ENCODE data around the gene SCN2A.
"Not testable (repeated sequence)": the region's sequence is repeated elsewhere in the genome, so short reads cannot be mapped to it uniquely, and the experiment has no call there.

SCN2A gene

GRCh38 chr2:165251366-165251765, 12.2 kb downstream of the SCN2A start:
- no peak overlapping the region for H3K4me3 ChIP-seq (ENCODE audit: low read depth, low read length)
- TF ChIP-seq CTCF (IDR thresholded peaks at IDR 0.05; ENCODE audit: low read depth, low read length), result no peak

GRCh38 chr2:165253178-165253577, 14.0 kb downstream of the SCN2A start:
- TF ChIP-seq CTCF (IDR thresholded peaks at IDR 0.05; ENCODE audit: low read depth, low read length), result no peak
- H3K4me3 ChIP-seq (ENCODE audit: low read depth, low read length), result no peak overlapping the region

- H3K4me3 ChIP-seq (ENCODE audit: low read depth, low read length), result no peak overlapping the region
- no peak for TF ChIP-seq CTCF (IDR thresholded peaks at IDR 0.05; ENCODE audit: low read depth, low read length)
Measured at GRCh38 chr2:165256618-165257017, 17.4 kb downstream of the SCN2A start.

- H3K4me3 ChIP-seq (ENCODE audit: low read depth, low read length), result not testable (repeated sequence)
Measured at GRCh38 chr2:165260347-165260746, 21.1 kb downstream of the SCN2A start.

- no peak for TF ChIP-seq CTCF (IDR thresholded peaks at IDR 0.05; ENCODE audit: low read depth, low read length)
- H3K4me3 ChIP-seq (ENCODE audit: low read depth, low read length), result no peak overlapping the region
Measured at GRCh38 chr2:165268754-165269153, 29.5 kb downstream of the SCN2A start.

- TF ChIP-seq CTCF (IDR thresholded peaks at IDR 0.05; ENCODE audit: low read depth, low read length), result no peak
- H3K4me3 ChIP-seq (ENCODE audit: low read depth, low read length), result no peak overlapping the region
Measured at GRCh38 chr2:165273176-165273575, 34.0 kb downstream of the SCN2A start.

- TF ChIP-seq CTCF (IDR thresholded peaks at IDR 0.05; ENCODE audit: low read depth, low read length), result no peak
- H3K4me3 ChIP-seq (ENCODE audit: low read depth, low read length), result no peak overlapping the region
Measured at GRCh38 chr2:165274698-165275097, 35.5 kb downstream of the SCN2A start.

GRCh38 chr2:165275932-165276331, 36.7 kb downstream of the SCN2A start:
- no peak overlapping the region for H3K4me3 ChIP-seq (ENCODE audit: low read depth, low read length)
- no peak for TF ChIP-seq CTCF (IDR thresholded peaks at IDR 0.05; ENCODE audit: low read depth, low read length)

Measured in WI38 (cell line).